Measurements from ENCODE around the gene CA5A.

- TF ChIP-seq REST (IDR thresholded peaks at IDR 0.05; ENCODE audit: low read depth): no peak
- TF ChIP-seq EP300 (IDR thresholded peaks at IDR 0.05; ENCODE audit: borderline replicate concordance): no peak
- TF ChIP-seq RAD21 (IDR thresholded peaks at IDR 0.05; ENCODE audit: low read depth): no peak
- TF ChIP-seq CEBPB (IDR thresholded peaks at IDR 0.05): no peak
- no peak for TF ChIP-seq FOXM1 (IDR thresholded peaks at IDR 0.05; ENCODE audit: borderline replicate concordance, low read depth)
- no peak for TF ChIP-seq EGR1 (IDR thresholded peaks at IDR 0.05)
- TF ChIP-seq TCF12 (IDR thresholded peaks at IDR 0.05; ENCODE audit: low read depth): no peak
- TF ChIP-seq MAX (IDR thresholded peaks at IDR 0.05): no peak
- TF ChIP-seq CREB1 (IDR thresholded peaks at IDR 0.05; ENCODE audit: low read depth): no peak
- TF ChIP-seq YY1 (IDR thresholded peaks at IDR 0.05; ENCODE audit: low read depth): no peak
- no peak for TF ChIP-seq TEAD4 (IDR thresholded peaks at IDR 0.05)
- no peak for TF ChIP-seq TAF1 (IDR thresholded peaks at IDR 0.05; ENCODE audit: low read depth)
- TF ChIP-seq NFIC (IDR thresholded peaks at IDR 0.05): no peak
Observed at GRCh38 chr16:87958632-87959031, 22.3 kb upstream of the CA5A start.
